Urinary bladder (tissue), 4 donors: Measurements from ENCODE around the gene DNAJC28. TPM values are rescaled to one million over a fixed set of nuclear protein-coding genes. Genes with fewer than 3 reads are reported as not detected.
"Not testable (repeated sequence)": the region's sequence is repeated elsewhere in the genome, so short reads cannot be mapped to it uniquely, and the experiment has no call there.

Source experiments
- DNase-seq: peaks from one replicate; pipeline ENCODE4 v3.0.0-alpha.2; 2015; ENCODE audit errors: extremely low spot score
- H3K27ac ChIP-seq: one replicate; pipeline ENCODE4 v1.5.1; 2013; ENCODE audit warnings: low read depth, mild to moderate bottlenecking, moderate library complexity
- H3K36me3 ChIP-seq: one replicate; pipeline ENCODE4 v1.6.1; 2013; ENCODE audit warnings: mild to moderate bottlenecking, moderate library complexity; ENCODE audit not compliant: insufficient read depth
- H3K4me1 ChIP-seq: one replicate; pipeline ENCODE4 v1.6.1; 2013; ENCODE audit warnings: mild to moderate bottlenecking, moderate library complexity; ENCODE audit not compliant: insufficient read depth
- H3K4me3 ChIP-seq: one replicate; pipeline ENCODE4 v1.5.1; 2013; ENCODE audit warnings: low read depth, low read length
- WGBS: extraction: QIAGEN DNeasy Blood & Tissue Kit; methylation state at CpG from one replicate; pipeline ENCODE4 v1.1.7; 2013; 5-methylcytosine and 5-hydroxymethylcytosine counted together
- polyA plus RNA-seq: library from polyadenylated mRNA; stranded (reverse); fragments of 200-250 nt; gene quantifications from one replicate; pipeline ENCODE4 v1.2.3, GENCODE V29; 2013
- total RNA-seq: library from RNA; depleted of rRNA; stranded (reverse); fragments of >200 nt; gene quantifications from one replicate; pipeline ENCODE4 v1.2.3, GENCODE V29; 2014
- donor health status: healthy with polysubstance abuse.
- donor health status: healthy.

DNAJC28 gene
- total RNA-seq (2.7 TPM), polyA plus RNA-seq (1.2 TPM)

- Histone ChIP-seq H3K4me1 (no peaks in the 10 kb centered on the region), H3K4me3 (peak within 1 kb of the TSS; percentile 61), H3K36me3 (no peaks in the 10 kb centered on the region), H3K27ac (peak within 1 kb of the TSS; percentile 38)
- WGBS, result under 1% methylated on average over 52 of the region's 52 CpGs
- peak; percentile 93 for DNase-seq
These were observed at the start of gene DNAJC28 for GRCh38 chr21:33491373-33492102. DNAJC28 (minus strand) TSS chr21:33491716; CDS start chr21:33489393, 2,323 bp downstream.

GRCh38 chr21:33541105-33541711 lies 49.7 kb upstream of the DNAJC28 start:
- no peak for DNase-seq
- WGBS, result 49% methylated on average over 19 of the region's 19 CpGs
- Histone ChIP-seq H3K27ac (peak overlapping the region; percentile 99), H3K4me3 (peak overlapping the region; percentile 57), H3K36me3 (no peaks in the 10 kb centered on the region), H3K4me1 (no peaks in the 10 kb centered on the region)

- Histone ChIP-seq H3K36me3 (no peaks in the 10 kb centered on the region), H3K4me1 (no peaks in the 10 kb centered on the region), H3K27ac (no peak overlapping the region), H3K4me3 (no peak overlapping the region)
- WGBS, result 78% methylated on average over 3 of the region's 3 CpGs
- DNase-seq, result no peak
These were observed 49.2 kb upstream of the DNAJC28 start for GRCh38 chr21:33540711-33541104.

GRCh38 chr21:33539616-33540015 lies 48.1 kb upstream of the DNAJC28 start:
- DNase-seq, result no peak
- WGBS, result 83% methylated on average over 4 of the region's 4 CpGs
- no peaks in the 10 kb centered on the region for H3K4me1 ChIP-seq
- no peaks in the 10 kb centered on the region for H3K36me3 ChIP-seq
- no peak overlapping the region for H3K4me3 ChIP-seq
- no peak overlapping the region for H3K27ac ChIP-seq

- Histone ChIP-seq H3K4me3 (no peak overlapping the region), H3K27ac (no peak overlapping the region), H3K36me3 (peaks cover 1% of the 10 kb centered on the region), H3K4me1 (no peaks in the 10 kb centered on the region)
- DNase-seq, result no peak
- WGBS, result 90% methylated on average over 2 of the region's 2 CpGs
These were observed 45.7 kb upstream of the DNAJC28 start for GRCh38 chr21:33537212-33537611.

GRCh38 chr21:33531007-33531406 lies 39.5 kb upstream of the DNAJC28 start:
- Histone ChIP-seq H3K36me3 (peaks cover 1% of the 10 kb centered on the region), H3K4me3 (no peak overlapping the region), H3K4me1 (no peaks in the 10 kb centered on the region), H3K27ac (no peak overlapping the region)
- WGBS, result 92% methylated on average over 3 of the region's 3 CpGs
- DNase-seq, result no peak

GRCh38 chr21:33522953-33523349 lies 31.4 kb upstream of the DNAJC28 start:
- Histone ChIP-seq H3K36me3 (peaks cover 2% of the 10 kb centered on the region), H3K4me1 (no peaks in the 10 kb centered on the region), H3K27ac (no peak overlapping the region), H3K4me3 (no peak overlapping the region)
- DNase-seq, result no peak
- WGBS, result 76% methylated on average over 1 of the region's 1 CpG

- Histone ChIP-seq H3K27ac (no peak overlapping the region), H3K4me1 (no peaks in the 10 kb centered on the region), H3K4me3 (no peak overlapping the region), H3K36me3 (peaks cover 2% of the 10 kb centered on the region)
- no peak for DNase-seq
- 78% methylated on average over 5 of the region's 5 CpGs for WGBS
These were observed 30.9 kb upstream of the DNAJC28 start for GRCh38 chr21:33522297-33522952.

GRCh38 chr21:33518899-33519298 lies 27.4 kb upstream of the DNAJC28 start:
- WGBS, result 97% methylated on average over 4 of the region's 4 CpGs
- no peak overlapping the region for H3K4me3 ChIP-seq
- no peak for DNase-seq
- H3K36me3 ChIP-seq, result peaks cover 7% of the 10 kb centered on the region
- no peak overlapping the region for H3K27ac ChIP-seq
- H3K4me1 ChIP-seq, result no peaks in the 10 kb centered on the region

GRCh38 chr21:33514229-33514628 lies 22.7 kb upstream of the DNAJC28 start:
- H3K4me1 ChIP-seq, result no peaks in the 10 kb centered on the region
- no peak for DNase-seq
- H3K36me3 ChIP-seq, result peaks cover 7% of the 10 kb centered on the region
- no peak overlapping the region for H3K27ac ChIP-seq
- 98% methylated on average over 2 of the region's 2 CpGs for WGBS
- no peak overlapping the region for H3K4me3 ChIP-seq

GRCh38 chr21:33512481-33512880 lies 21.0 kb upstream of the DNAJC28 start:
- H3K36me3 ChIP-seq, result peaks cover 9% of the 10 kb centered on the region
- no peaks in the 10 kb centered on the region for H3K4me1 ChIP-seq
- no peak for DNase-seq
- no peak overlapping the region for H3K4me3 ChIP-seq
- H3K27ac ChIP-seq, result no peak overlapping the region
- WGBS, result 97% methylated on average over 3 of the region's 3 CpGs

- WGBS, result 98% methylated on average over 4 of the region's 4 CpGs
- H3K4me1 ChIP-seq, result no peaks in the 10 kb centered on the region
- no peak for DNase-seq
- no peak overlapping the region for H3K27ac ChIP-seq
- no peak overlapping the region for H3K4me3 ChIP-seq
- H3K36me3 ChIP-seq, result peaks cover 12% of the 10 kb centered on the region
These were observed 20.1 kb upstream of the DNAJC28 start for GRCh38 chr21:33511639-33512038.

GRCh38 chr21:33510826-33511225 lies 19.3 kb upstream of the DNAJC28 start:
- Histone ChIP-seq H3K36me3 (peaks cover 12% of the 10 kb centered on the region), H3K4me3 (no peak overlapping the region), H3K27ac (no peak overlapping the region), H3K4me1 (no peaks in the 10 kb centered on the region)
- 90% methylated on average over 8 of the region's 8 CpGs for WGBS
- DNase-seq, result no peak

GRCh38 chr21:33507003-33507402 lies 15.5 kb upstream of the DNAJC28 start:
- DNase-seq, H3K4me1 ChIP-seq, H3K4me3 ChIP-seq, H3K36me3 ChIP-seq, H3K27ac ChIP-seq: not testable (repeated sequence)
- 100% methylated on average over 1 of the region's 1 CpG for WGBS
